ENCODE results near the gene TP53I3. TPM values are rescaled to one million over a fixed set of nuclear protein-coding genes. Genes with fewer than 3 reads are reported as not detected.
"Not testable (repeated sequence)": the region's sequence is repeated elsewhere in the genome, so short reads cannot be mapped to it uniquely, and the experiment has no call there.

TP53I3 gene
- polyA plus RNA-seq, 1 donor: 25.8 TPM

DNA sequence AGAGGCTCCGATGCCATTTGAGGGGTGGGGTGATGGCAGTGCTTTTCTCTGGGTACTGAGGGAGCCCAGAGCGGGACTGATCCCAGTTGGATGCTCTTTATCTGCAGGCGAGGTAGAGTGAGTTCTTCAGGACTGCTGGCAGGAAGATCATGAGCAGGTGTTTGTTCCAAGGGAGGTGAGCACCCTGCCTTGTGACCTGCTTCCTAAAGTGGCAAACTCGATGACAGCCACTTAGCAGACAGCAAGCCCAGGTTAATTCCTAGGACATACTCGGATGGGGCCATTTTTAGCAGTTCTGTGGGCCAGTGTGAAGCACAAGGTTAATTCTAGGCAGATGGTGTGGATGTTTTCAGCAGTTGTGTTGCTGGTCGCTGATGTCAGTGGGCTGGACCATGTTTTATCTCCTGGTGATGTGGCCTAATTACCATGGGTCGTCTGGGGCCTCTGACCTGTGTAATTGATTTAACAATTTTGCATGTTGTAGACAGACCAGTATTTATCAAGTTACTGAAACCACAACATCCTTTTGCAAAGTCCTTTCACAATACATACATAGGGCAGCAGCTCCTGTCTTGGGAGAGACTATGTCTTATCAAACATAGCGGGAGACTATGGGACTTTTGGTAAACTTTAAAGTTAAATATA lies 30.1 kb downstream of the TP53I3 start:
- no peak for DNase-seq (ENCODE audit: low read depth)

- no peak for DNase-seq (ENCODE audit: low read depth)
These were observed 31.7 kb downstream of the TP53I3 start for GRCh38 chr2:24052951-24053350.

DNA sequence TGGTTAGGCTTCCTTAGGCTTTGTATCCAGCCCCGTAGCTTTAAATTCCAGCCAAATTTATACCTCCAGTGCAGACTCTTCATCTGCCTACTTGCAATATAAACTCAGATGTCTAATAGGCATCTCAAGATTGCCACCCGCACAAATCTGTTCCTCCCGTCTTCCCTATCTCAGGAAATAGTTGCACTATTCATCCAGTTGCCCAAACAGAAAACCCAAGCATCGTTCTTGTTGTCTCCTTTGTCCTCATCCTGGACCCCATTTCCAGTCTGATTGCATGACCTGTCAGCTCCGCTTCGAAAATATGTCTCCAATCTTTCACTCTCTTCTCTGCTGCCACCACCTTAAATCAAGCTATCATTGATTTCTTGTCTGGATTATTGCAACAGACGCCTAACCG lies 32.8 kb downstream of the TP53I3 start:
- no peak for DNase-seq (ENCODE audit: low read depth)

- DNase-seq (ENCODE audit: low read depth): no peak
These were observed 34.3 kb downstream of the TP53I3 start for GRCh38 chr2:24050041-24050979.

- no peak for DNase-seq (ENCODE audit: low read depth)
These were observed 35.1 kb downstream of the TP53I3 start, which contains the start of gene FKBP1B for GRCh38 chr2:24049485-24050021. Gene FKBP1B (plus strand): TSS chr2:24049741. CDS start chr2:24049850, 109 bp downstream.

DNA sequence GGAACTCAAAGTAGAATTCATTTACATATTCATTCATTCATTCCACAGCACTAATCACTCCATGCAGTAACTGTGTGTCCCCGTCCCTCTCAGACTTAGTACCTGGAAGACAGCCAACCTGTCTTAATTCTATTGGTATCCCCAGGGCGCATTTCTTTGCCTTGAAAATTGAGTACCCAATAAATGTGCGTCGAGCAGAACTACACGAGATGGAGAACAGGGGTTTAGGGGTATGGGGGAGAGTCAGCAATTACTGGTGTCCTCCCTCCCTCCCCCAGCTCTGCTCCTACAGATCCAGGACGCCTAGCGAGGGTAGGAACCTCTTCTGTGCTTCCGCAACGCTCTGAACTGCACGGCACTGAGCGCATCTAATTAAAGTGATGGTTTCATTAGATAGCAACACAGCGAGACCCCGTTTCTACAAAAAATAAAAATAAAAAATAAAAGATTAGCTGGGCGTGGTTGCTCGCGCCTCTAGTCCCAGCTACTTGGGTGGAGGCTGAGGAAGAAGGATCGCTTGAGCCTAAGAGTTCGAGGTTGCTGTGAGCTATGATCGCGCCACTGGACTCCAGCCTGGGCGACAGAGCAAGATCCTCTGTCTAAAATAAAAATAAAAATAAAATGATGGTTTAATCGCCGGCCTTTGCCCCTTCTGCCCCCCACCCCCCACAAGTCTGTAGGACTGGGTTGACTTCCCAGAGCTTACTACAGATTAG lies 35.7 kb downstream of the TP53I3 start:
- DNase-seq (ENCODE audit: low read depth): no peak

- no peak for DNase-seq (ENCODE audit: low read depth)
These were observed 37.0 kb downstream of the TP53I3 start for GRCh38 chr2:24047703-24048033.

GRCh38 chr2:24046930-24047702 lies 37.5 kb downstream of the TP53I3 start, which contains the start of gene WDCP:
Gene WDCP (minus strand): TSS chr2:24047391. CDS start chr2:24039494, 7,897 bp downstream.
- peak; percentile 97 for DNase-seq (ENCODE audit: low read depth)

GRCh38 chr2:24046599-24046929 lies 38.1 kb downstream of the TP53I3 start:
- DNase-seq (ENCODE audit: low read depth): no peak

GRCh38 chr2:24045511-24046508 lies 38.8 kb downstream of the TP53I3 start:
- DNase-seq (ENCODE audit: low read depth): no peak

DNA sequence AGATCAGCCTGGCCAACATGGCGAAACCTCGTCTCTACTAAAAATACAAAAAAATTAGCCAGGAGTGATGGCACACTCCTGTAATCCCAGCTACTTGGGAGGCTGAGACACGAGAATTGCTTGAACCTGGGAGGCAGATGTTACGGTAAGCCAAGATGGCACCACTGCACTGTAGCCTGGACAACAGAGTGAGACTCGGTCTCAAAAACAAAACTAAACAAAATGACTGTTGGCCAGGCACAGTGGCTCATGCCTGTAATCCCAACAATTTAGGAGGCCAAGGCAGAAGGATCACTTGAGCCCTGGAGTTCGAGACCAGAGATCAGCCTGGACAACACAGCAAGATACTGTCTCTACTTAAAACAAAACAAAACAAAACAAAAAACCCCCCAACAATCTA lies 41.5 kb downstream of the TP53I3 start:
- not testable (repeated sequence) for DNase-seq (ENCODE audit: low read depth)

- DNase-seq (ENCODE audit: low read depth): no peak
These were observed 44.1 kb downstream of the TP53I3 start for GRCh38 chr2:24040511-24040910.

GRCh38 chr2:24038786-24039499 lies 45.7 kb downstream of the TP53I3 start:
- no peak for DNase-seq (ENCODE audit: low read depth)

Other genes with a start within 250 kb of the TP53I3 start
- 11.5 TPM for gene ATAD2B, start 157.7 kb downstream of the TP53I3 start, polyA plus RNA-seq (ENCODE audit: insufficient read length)
- gene UBXN2A, start 144.4 kb downstream of the TP53I3 start, polyA plus RNA-seq (ENCODE audit: insufficient read length): 17.6 TPM
- gene MFSD2B, start 74.7 kb downstream of the TP53I3 start, polyA plus RNA-seq (ENCODE audit: insufficient read length): 2.6 TPM
- gene WDCP, start 37.4 kb downstream of the TP53I3 start, polyA plus RNA-seq (ENCODE audit: insufficient read length): 9.8 TPM
- 2.3 TPM for gene FKBP1B, start 35.1 kb downstream of the TP53I3 start, polyA plus RNA-seq (ENCODE audit: insufficient read length)
- 78.1 TPM for gene SF3B6, start 8.5 kb downstream of the TP53I3 start, polyA plus RNA-seq (ENCODE audit: insufficient read length)
- gene PFN4, start 38.5 kb upstream of the TP53I3 start, polyA plus RNA-seq (ENCODE audit: insufficient read length): 0.94 TPM
- gene FAM228B, start 38.6 kb upstream of the TP53I3 start, polyA plus RNA-seq (ENCODE audit: insufficient read length): 12.6 TPM
- 0.40 TPM for gene FAM228A, start 90.2 kb upstream of the TP53I3 start, polyA plus RNA-seq (ENCODE audit: insufficient read length)

Measured in forelimb muscle (tissue), 1 donor.